GM23338 (cell line): ENCODE data around the gene HSF5. TPM values are rescaled to one million over a fixed set of nuclear protein-coding genes. Genes with fewer than 3 reads are reported as not detected.

Source experiments
- ATAC-seq: fragments of 200-7000 bp; cut with Tn5 transposase; 3 replicates; pipeline ENCODE4 v1.9.1; 2020
- DNase-seq: peaks from one replicate; pipeline ENCODE4 v3.0.0-alpha.2; 2015; ENCODE audit warnings: low spot score
- H2AFZ ChIP-seq: fragments of 200-600 bp; sonication (generic); 2 replicates; pipeline ENCODE4 v1.8.0; 2016; ENCODE audit warnings: antibody characterized with exemption, mild to moderate bottlenecking, moderate library complexity
- H3F3A ChIP-seq: fragments of 200-600 bp; sonication (generic); replicated peaks from 2 replicates; pipeline ENCODE4 v1.8.0; 2017; ENCODE audit warnings: antibody characterized with exemption, mixed run types, low read depth
- H3K27ac ChIP-seq: fragments of 200-600 bp; sonication (generic); 2 replicates; pipeline ENCODE4 v1.6.1; 2016; ENCODE audit warnings: low read depth
- H3K27me3 ChIP-seq: fragments of 200-600 bp; sonication (generic); 2 replicates; pipeline ENCODE4 v1.8.0; 2016; ENCODE audit warnings: mild to moderate bottlenecking, mixed run types, moderate library complexity; ENCODE audit not compliant: insufficient read depth
- H3K36me3 ChIP-seq: fragments of 200-600 bp; sonication (generic); 2 replicates; pipeline ENCODE4 v1.8.0; 2016; ENCODE audit warnings: mild to moderate bottlenecking; ENCODE audit not compliant: insufficient read depth
- H3K4me1 ChIP-seq: fragments of 200-600 bp; sonication (generic); 2 replicates; pipeline ENCODE4 v1.8.0; 2016; ENCODE audit warnings: mild to moderate bottlenecking, moderate library complexity; ENCODE audit not compliant: insufficient read depth
- H3K4me2 ChIP-seq: fragments of 200-600 bp; sonication (generic); 2 replicates; pipeline ENCODE4 v1.7.1; 2017; ENCODE audit warnings: mixed run types
- H3K4me3 ChIP-seq: fragments of 200-600 bp; sonication (generic); 2 replicates; pipeline ENCODE4 v1.6.1; 2016; ENCODE audit warnings: mixed run types
- H3K79me2 ChIP-seq: fragments of 200-600 bp; sonication (generic); replicated peaks from 2 replicates; pipeline ENCODE4 v1.8.0; 2017; ENCODE audit warnings: mild to moderate bottlenecking; ENCODE audit not compliant: insufficient read depth
- H3K9me2 ChIP-seq: fragments of 200-600 bp; sonication (generic); 2 replicates; pipeline ENCODE4 v1.8.0; 2017; ENCODE audit not compliant: insufficient read depth
- H4K20me1 ChIP-seq: fragments of 200-600 bp; sonication (generic); replicated peaks from 2 replicates; pipeline ENCODE4 v1.8.0; 2017; ENCODE audit warnings: mild to moderate bottlenecking; ENCODE audit not compliant: insufficient read depth
- H3K27ac Mint-ChIP-seq: 2 replicates; pipeline ENCODE4 v1.8.0; 2020; ENCODE audit warnings: inconsistent platforms, mild to moderate bottlenecking, moderate library complexity, mixed read lengths
- H3K27me3 Mint-ChIP-seq: 3 replicates; pipeline ENCODE4 v1.8.0; 2022; ENCODE audit warnings: low read depth, mild to moderate bottlenecking, moderate library complexity, mixed read lengths, inconsistent platforms; ENCODE audit not compliant: insufficient read depth, poor library complexity
- H3K36me3 Mint-ChIP-seq: 3 replicates; pipeline ENCODE4 v1.8.0; 2021; ENCODE audit warnings: low read depth, mild to moderate bottlenecking, inconsistent platforms, moderate library complexity, mixed read lengths
- H3K4me1 Mint-ChIP-seq: 3 replicates; pipeline ENCODE4 v1.8.0; 2020; ENCODE audit warnings: mild to moderate bottlenecking, inconsistent platforms, mixed read lengths
- H3K4me3 Mint-ChIP-seq: 3 replicates; pipeline ENCODE4 v1.8.0; 2021; ENCODE audit warnings: moderate library complexity, mild to moderate bottlenecking, inconsistent platforms, mixed read lengths
- H3K9me3 Mint-ChIP-seq: 3 replicates; pipeline ENCODE4 v1.8.0; 2020; ENCODE audit warnings: moderate library complexity, mild to moderate bottlenecking, inconsistent platforms, mixed read lengths
- CREB1 ChIP-seq: fragments of 250-450 bp; sonication (Bioruptor Pico); IDR thresholded peaks from 2 replicates; pipeline ENCODE4 v1.5.0; 2020; ENCODE audit warnings: low read depth, mild to moderate bottlenecking, moderate library complexity
- CTCF ChIP-seq, 2 experiments: fragments of 200-600 bp in 1 of 2; sonication (generic) in 1 of 2; conservative IDR thresholded peaks; 2 replicates each; pipeline versions ENCODE4 v1.5.1 to v1.6.1; 2016 to 2017; ENCODE audit warnings: antibody characterized with exemption in 2 of 2, low read depth in 2 of 2, mild to moderate bottlenecking in 2 of 2, moderate library complexity in 1 of 2
- EZH2 ChIP-seq: fragments of 200-600 bp; sonication (generic); IDR thresholded peaks from one replicate; pipeline ENCODE4 v1.8.0; 2017; ENCODE audit warnings: antibody characterized with exemption, mild to moderate bottlenecking, low read depth; ENCODE audit not compliant: unreplicated experiment
- EZH2phosphoT487 ChIP-seq: fragments of 200-600 bp; sonication (generic); IDR thresholded peaks from one replicate; pipeline ENCODE4 v1.8.1; 2018; ENCODE audit warnings: antibody characterized with exemption; ENCODE audit not compliant: unreplicated experiment
- JUNB ChIP-seq: IDR thresholded peaks from one replicate; pipeline ENCODE4 v1.6.1; 2016; ENCODE audit warnings: antibody characterized with exemption; ENCODE audit not compliant: unreplicated experiment
- NANOG ChIP-seq: IDR thresholded peaks from 2 replicates; pipeline ENCODE4 v1.6.1; 2016; ENCODE audit warnings: antibody characterized with exemption, borderline replicate concordance
- POLR2AphosphoS5 ChIP-seq: IDR thresholded peaks from 2 replicates; pipeline ENCODE4 v1.6.1; 2016; ENCODE audit warnings: antibody characterized with exemption, low read depth
- REST ChIP-seq: IDR thresholded peaks from one replicate; pipeline ENCODE4 v1.6.1; 2018; ENCODE audit warnings: antibody characterized with exemption; ENCODE audit not compliant: unreplicated experiment
- STAT1 ChIP-seq: IDR thresholded peaks from one replicate; pipeline ENCODE4 v1.6.1; 2016; ENCODE audit warnings: antibody characterized with exemption; ENCODE audit not compliant: unreplicated experiment
- ZNF114 ChIP-seq: fragments of 250-450 bp; sonication (Bioruptor Pico); IDR thresholded peaks from 2 replicates; pipeline ENCODE4 v1.5.0; 2020; ENCODE audit warnings: mild to moderate bottlenecking, moderate library complexity
- ZNF331 ChIP-seq: fragments of 250-450 bp; sonication (Bioruptor Pico); IDR thresholded peaks from 2 replicates; pipeline ENCODE4 v1.5.0; 2020; ENCODE audit warnings: low read depth, mild to moderate bottlenecking, moderate library complexity
- ZNF462 ChIP-seq: fragments of 250-450 bp; sonication (Bioruptor Pico); IDR thresholded peaks from 2 replicates; pipeline ENCODE4 v1.5.0; 2020; ENCODE audit warnings: mild to moderate bottlenecking, moderate library complexity
- polyA plus RNA-seq: library from polyadenylated mRNA; unstranded; fragments of >200 nt; fragmentation: Nextera tagmentation; extraction: Ambion mirVana; gene quantifications from 2 replicates; pipeline ENCODE4 v1.2.1, GENCODE V29; 2016
- total RNA-seq: library from RNA; depleted of rRNA; stranded (reverse); fragments of >200 nt; shearing (Covaris generic); gene quantifications from 2 replicates; pipeline ENCODE4 v1.2.3, GENCODE V29; 2014

The HSF5 gene
- total and polyA plus RNA-seq, 2 experiments from 2014 or later = 0.24 TPM; not detected in 1

GRCh38 chr17:58527949-58528348 is 39.7 kb upstream of the HSF5 start:
- TF ChIP-seq EZH2 = no peak
- no peak for TF ChIP-seq ZNF331 (CRISPR knock-in tag)
- TF ChIP-seq STAT1 = no peak
- TF ChIP-seq JUNB = no peak
- no peak for TF ChIP-seq ZNF114 (CRISPR knock-in tag)
- no peak for TF ChIP-seq NANOG
- no peak for TF ChIP-seq POLR2AphosphoS5
- no peak for TF ChIP-seq CTCF (conservative IDR thresholded peaks at IDR 0.05; ENCODE audit: low read depth in 2 of 2)
- no peak for TF ChIP-seq ZNF462
- TF ChIP-seq EZH2phosphoT487 = no peak
- no peak for TF ChIP-seq REST
- TF ChIP-seq CREB1 (CRISPR knock-in tag) = no peak
- Histone ChIP-seq H3F3A (no peaks in the 10 kb centered on the region), H2AFZ (no peak overlapping the region), H3K4me1 (peaks cover 12% of the 10 kb centered on the region), H3K9me2 (no peaks in the 10 kb centered on the region), H3K27ac (no peak overlapping the region), H3K27me3 (0 out of 2 replicates have a peak, but pooled peaks cover 5% of the 10 kb centered on the region), H3K4me3 (no peak overlapping the region), H3K79me2 (no peaks in the 10 kb centered on the region), H3K4me2 (no peak overlapping the region), H4K20me1 (no peaks in the 10 kb centered on the region), H3K36me3 (no peaks in the 10 kb centered on the region)
- H3K9me3 Mint-ChIP-seq = no peaks in the 10 kb centered on the region; the same call in 2 of the 3 replicates
- DNase-seq (no peak), ATAC-seq (no peak)
- no peak overlapping the region for H3K4me3 Mint-ChIP-seq
- H3K27me3 Mint-ChIP-seq = peaks cover 19% of the 10 kb centered on the region
- H3K36me3 Mint-ChIP-seq = no peaks in the 10 kb centered on the region; the same call in 2 of the 3 replicates
- no peak overlapping the region for H3K27ac Mint-ChIP-seq
- H3K4me1 Mint-ChIP-seq = peaks cover 55% of the 10 kb centered on the region
